GM21619 (cell line): ENCODE measurements around the gene SPINK8.
"Not testable (repeated sequence)": the region's sequence is repeated elsewhere in the genome, so short reads cannot be mapped to it uniquely, and the experiment has no call there.

Experiments
- ATAC-seq: cut with Tn5 transposase; IDR thresholded peaks from one replicate; pipeline ENCODE4 v1.9.1; 2021; ENCODE audit not compliant: unreplicated experiment

The SPINK8 gene

DNA sequence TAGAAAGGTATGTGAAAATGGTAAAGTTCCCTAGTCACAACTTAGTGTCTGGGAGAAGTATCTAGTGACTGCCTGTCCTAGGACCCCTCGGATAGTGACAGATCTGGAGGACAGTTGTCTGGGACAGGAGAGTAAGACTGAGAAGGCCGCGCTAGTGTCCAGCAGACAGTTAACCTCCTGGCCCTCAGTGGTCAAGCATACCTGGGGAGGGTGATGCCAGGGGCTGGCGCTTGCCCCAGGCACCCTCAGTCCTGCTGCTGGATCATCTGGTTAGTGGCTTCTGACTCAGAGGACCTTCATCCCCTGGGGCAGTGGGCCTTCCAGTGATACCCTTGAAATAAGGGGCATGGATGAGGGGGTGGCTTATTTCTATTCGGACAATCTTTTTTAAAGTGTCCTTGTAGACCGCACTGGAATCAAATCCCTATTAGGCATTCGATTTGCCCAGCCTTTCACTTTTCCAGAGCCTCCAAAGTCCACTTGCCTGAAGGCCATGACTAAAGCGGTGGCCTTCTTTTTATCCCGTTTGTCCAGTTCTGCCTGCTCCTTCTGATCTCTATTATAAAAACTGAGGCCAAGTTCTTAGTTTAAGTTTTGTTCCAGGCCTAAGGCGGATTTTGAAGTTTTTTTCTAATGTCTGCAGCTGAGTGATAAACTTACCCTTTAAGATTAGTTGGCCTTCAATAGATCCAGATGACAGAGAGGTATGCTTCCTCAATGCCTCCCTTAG, 1.6 kb downstream of the SPINK8 start:
- ATAC-seq = not testable (repeated sequence)

- ATAC-seq = no peak
Observed at GRCh38 chr3:48320996-48321395, 12.5 kb downstream of the SPINK8 start.

- no peak for ATAC-seq
Observed at GRCh38 chr3:48318713-48319468, 14.6 kb downstream of the SPINK8 start.

- ATAC-seq = no peak
Observed at GRCh38 chr3:48314542-48314941, 18.9 kb downstream of the SPINK8 start.

- ATAC-seq = no peak
Observed at GRCh38 chr3:48306860-48307530, 26.5 kb downstream of the SPINK8 start.

DNA sequence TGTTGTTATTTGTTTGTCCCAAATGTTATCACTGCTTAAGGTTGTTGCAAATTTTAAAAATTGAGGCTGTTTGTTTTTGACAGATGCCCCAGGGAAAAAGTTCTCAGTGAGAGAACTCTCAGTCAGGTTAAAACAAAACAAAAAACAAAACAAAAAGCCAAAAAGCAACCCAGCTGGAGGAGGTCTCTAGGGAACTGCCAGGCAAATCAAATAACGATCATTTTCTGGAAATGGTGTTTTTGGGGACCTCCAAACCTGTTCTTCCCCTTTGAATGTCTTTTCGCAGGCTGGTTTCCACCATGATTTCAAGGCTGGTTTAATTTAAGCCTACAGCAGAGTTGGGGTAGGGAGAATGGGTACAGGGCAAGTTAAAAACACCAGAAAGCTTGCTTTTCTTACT, 27.2 kb downstream of the SPINK8 start:
- no peak for ATAC-seq

- no peak for ATAC-seq
Observed at GRCh38 chr3:48305396-48305795, 28.1 kb downstream of the SPINK8 start.

GRCh38 chr3:48303021-48303420, 30.4 kb downstream of the SPINK8 start:
- no peak for ATAC-seq

GRCh38 chr3:48301800-48302166, 31.7 kb downstream of the SPINK8 start:
- no peak for ATAC-seq

DNA sequence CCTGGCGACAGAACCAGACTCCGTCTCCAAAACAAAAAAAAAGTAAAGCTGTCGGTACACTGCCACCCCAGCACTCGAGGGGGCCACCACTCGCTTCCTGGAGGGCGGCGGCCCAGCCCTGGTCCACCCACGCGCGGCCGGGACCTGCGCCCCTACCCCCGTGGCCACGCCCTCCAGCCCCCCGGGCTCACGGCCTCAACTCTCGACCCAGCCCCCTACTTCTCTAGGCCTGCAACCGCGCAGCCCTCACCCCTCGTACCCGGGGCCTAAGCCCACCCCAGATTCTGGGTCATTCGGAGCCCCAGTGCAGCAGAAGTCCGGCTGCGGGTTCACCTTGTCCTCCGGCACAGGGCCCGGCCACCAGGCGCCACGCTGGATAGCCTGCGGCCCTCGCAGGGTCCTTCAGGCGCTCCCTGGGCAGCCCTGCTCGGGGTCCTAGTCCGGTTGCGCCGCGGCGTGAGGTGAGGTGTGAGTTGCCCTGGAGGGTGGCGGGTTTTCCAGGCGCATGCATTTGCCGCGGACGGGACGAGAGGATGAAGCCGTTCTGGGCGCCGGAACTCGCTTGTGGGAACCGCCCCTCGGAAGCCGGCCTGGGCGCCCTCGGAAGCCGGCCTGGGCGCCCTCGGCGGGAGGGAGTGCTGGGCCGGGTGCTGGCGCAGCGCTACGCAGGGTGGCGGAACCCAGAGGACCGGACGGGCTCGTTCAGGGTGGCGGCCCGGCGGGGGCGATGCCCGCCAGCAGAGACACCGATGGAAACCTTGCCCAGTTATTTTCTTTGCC, 32.3 kb downstream of the SPINK8 start, which contains the start of gene NME6:
Gene NME6, minus strand, starts transcription at position 348 of the 780 bp plus-strand sequence.
- ATAC-seq = peak; percentile 76

- ATAC-seq = no peak
Observed at GRCh38 chr3:48299746-48300712, 33.4 kb downstream of the SPINK8 start.

DNA sequence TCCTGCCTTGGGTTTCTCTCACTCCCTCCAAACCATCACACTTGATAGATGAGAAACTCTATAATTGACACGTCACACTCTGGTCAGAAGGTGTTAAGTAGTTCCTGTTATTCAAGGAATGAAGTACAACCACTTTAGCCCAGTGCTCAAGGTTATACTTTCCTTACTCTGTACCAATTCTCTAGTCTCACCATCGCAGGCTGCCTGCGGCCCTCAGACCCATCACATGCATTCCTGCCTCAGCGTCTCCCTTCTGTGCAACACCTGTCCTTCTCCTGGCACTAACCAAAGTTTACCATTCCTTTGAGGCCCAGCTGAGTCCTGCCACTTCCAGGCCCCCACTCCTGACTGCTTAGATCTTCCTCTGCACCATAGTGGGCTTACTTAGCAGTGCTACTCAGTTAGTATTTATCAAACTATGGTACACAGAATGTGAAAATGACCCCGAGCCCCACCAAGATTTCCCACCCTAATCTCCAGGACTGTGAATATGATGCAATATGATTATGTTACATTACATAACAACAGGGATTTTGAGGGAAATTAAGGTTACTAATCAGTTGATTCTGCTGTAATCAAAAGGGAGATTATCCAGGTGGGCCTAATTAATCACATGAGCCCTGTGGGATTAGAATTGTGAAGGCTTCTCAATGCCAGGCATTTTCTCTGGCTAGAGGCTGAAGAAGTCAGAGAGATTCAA, 36.2 kb downstream of the SPINK8 start:
- ATAC-seq = no peak

- no peak for ATAC-seq
Observed at GRCh38 chr3:48296699-48297098, 36.8 kb downstream of the SPINK8 start.

- ATAC-seq = no peak
Observed at GRCh38 chr3:48294611-48295263, 38.7 kb downstream of the SPINK8 start.

DNA sequence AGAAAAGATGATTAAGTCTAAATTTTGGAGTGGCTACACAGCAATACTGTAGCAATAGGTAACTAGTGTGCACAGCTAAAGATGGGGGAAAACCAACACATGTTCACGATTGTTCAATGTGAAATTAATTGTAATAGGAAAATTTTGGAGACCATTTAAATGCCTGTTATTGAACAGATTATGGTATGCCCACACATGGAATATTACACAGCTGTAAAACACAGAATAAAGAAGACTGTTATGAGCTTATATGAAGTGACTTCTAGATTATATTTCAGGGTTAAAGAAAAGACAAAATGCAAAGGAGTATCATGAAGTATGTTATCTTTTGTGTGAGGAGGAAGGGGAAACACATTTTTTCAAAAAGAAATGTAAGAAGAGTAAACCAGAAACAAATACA, 43.8 kb downstream of the SPINK8 start:
- no peak for ATAC-seq

GRCh38 chr3:48287034-48287433, 46.4 kb downstream of the SPINK8 start:
- ATAC-seq = no peak

GRCh38 chr3:48286308-48286707, 47.2 kb downstream of the SPINK8 start:
- ATAC-seq = no peak

DNA sequence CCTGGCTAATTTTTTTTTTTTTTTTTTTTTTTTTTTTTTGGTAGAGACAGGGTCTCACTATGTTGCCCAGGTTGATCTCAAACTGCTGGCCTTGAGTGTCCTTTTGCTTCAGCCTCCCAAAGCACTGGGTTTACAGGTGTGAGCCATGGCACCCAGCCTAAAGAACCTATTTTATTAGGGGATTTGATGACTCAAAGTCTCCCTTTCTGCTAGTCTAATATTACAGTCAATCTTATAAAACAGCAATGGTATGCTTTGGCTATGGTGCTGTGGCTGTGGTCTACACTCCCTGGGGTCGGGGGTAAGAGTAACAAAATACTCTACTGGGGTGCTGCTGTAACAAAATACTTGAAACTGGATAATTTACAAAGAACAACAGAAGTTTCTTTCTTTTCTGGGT, 47.8 kb downstream of the SPINK8 start:
- no peak for ATAC-seq

DNA sequence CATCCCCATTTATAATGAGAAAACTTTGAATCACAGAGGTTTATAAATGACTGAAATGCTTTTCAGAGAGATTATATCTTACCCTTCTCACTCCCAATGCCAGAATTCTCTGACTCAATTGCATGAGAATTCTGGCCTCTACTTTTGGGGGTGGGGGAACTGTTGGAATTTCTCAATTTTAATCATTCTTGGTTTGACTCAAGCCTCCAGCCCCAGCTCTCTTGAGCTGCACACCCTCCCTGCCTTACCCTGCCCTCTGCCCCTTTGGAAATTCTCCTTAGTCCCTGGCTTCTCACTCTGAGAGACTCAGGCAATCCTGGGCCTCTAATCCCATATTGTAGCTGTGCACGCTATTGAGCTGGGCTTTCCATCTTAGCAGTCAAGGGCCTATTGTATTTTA, 48.3 kb downstream of the SPINK8 start:
- no peak for ATAC-seq
